H1 (cell line): ENCODE measurements around the gene ZNF775. TPM values are rescaled to one million over a fixed set of nuclear protein-coding genes. Genes with fewer than 3 reads are reported as not detected.

ENCODE experiments used
- ASH2L ChIP-seq: fragments of 200-600, 300-600 bp; sonication (generic); IDR thresholded peaks from one replicate; pipeline ENCODE4 v1.7.1; 2017; ENCODE audit warnings: low read length
- CHD1 ChIP-seq: IDR thresholded peaks from 2 replicates; pipeline ENCODE4 v1.6.1; 2012; ENCODE audit warnings: low read depth, low read length, improper control_type of control experiment
- CHD7 ChIP-seq: fragments of 300-600 bp; sonication (generic); IDR thresholded peaks from 2 replicates; pipeline ENCODE4 v1.7.1; 2012; ENCODE audit warnings: low read length, moderate library complexity, mild to moderate bottlenecking, inconsistent platforms; ENCODE audit not compliant: insufficient replicate concordance
- MAFK ChIP-seq: IDR thresholded peaks from 2 replicates; pipeline ENCODE4 v1.6.1; 2012; ENCODE audit warnings: low read depth, mild to moderate bottlenecking, improper control_type of control experiment, low read length
- RBBP5 ChIP-seq: IDR thresholded peaks from 2 replicates; pipeline ENCODE4 v1.7.1; 2012; ENCODE audit warnings: low read depth, mild to moderate bottlenecking, inconsistent platforms, low read length, moderate library complexity, borderline replicate concordance
- SAP30 ChIP-seq: fragments of 300-600 bp; sonication (generic); IDR thresholded peaks from 2 replicates; pipeline ENCODE4 v1.7.1; 2012; ENCODE audit warnings: low read length, moderate library complexity, mild to moderate bottlenecking, inconsistent platforms; ENCODE audit not compliant: insufficient read depth, insufficient replicate concordance
- SIN3A ChIP-seq, 2 experiments: IDR thresholded peaks in 1 of 2; conservative IDR thresholded peaks in 1 of 2; 2 replicates each; pipeline ENCODE4 v1.6.1; 2011 to 2012; ENCODE audit warnings: low read length in 2 of 2, improper control_type of control experiment in 1 of 2, low read depth in 1 of 2, mild to moderate bottlenecking in 1 of 2
- SRF ChIP-seq: IDR thresholded peaks from 2 replicates; pipeline ENCODE4 v1.6.1; 2011; ENCODE audit warnings: mild to moderate bottlenecking, low read depth, low read length, moderate library complexity
- YY1 ChIP-seq: IDR thresholded peaks from 2 replicates; pipeline ENCODE4 v1.6.1; 2011; ENCODE audit warnings: low read depth, mild to moderate bottlenecking, low read length
- polyA plus RNA-seq, 7 experiments: library from polyadenylated mRNA; depleted of rRNA in 3 of 7; stranded (reverse) in 5 of 7; unstranded in 2 of 7; fragments of >200 nt in 5 of 7; fragments of 200-250 nt in 2 of 7; gene quantifications; 1 replicate in 5 of 7; 2 replicates in 1 of 7; 4 replicates in 1 of 7; pipeline versions ENCODE4 v1.2.1 to v1.2.3, GENCODE V29; 2011 to 2013; ENCODE audit warnings: missing spikeins in 2 of 7, mixed read lengths in 2 of 7
- total RNA-seq: library from RNA; stranded (reverse); fragmentation: NEBNext Ultra II Directional; extraction: Animal tissue kit (Norgen Biotek cat#: 25700); gene quantifications from 2 replicates; pipeline ENCODE4 v1.2.1, GENCODE V29; 2021

ZNF775 gene
- total and polyA plus RNA-seq, 2 of the 8 experiments (the other 6 are each of a cell fraction or from before 2014, with no cell fraction given): 13.6 to 21.5 TPM

GRCh38 chr7:150379441-150380379 lies 580 bp downstream of the ZNF775 start (continued):
- no peak for TF ChIP-seq CHD7
- no peak; a peak in 1 of 4 replicates for TF ChIP-seq SIN3A (conservative IDR thresholded peaks at IDR 0.05 in 1 of 2, IDR thresholded peaks at IDR 0.05 in 1 of 2; ENCODE audit: low read depth in 1 of 2, low read length in 2 of 2)
- TF ChIP-seq ASH2L: peak; percentile 11
- TF ChIP-seq SAP30: peak; percentile 38
- no peak for TF ChIP-seq CHD1
- TF ChIP-seq SRF: no peak
- no peak for TF ChIP-seq RBBP5
- no peak for TF ChIP-seq YY1
- no peak for TF ChIP-seq MAFK
